ENCODE data around the gene SLC37A1.

SLC37A1 gene

GRCh38 chr21:42568376-42568775, 54.7 kb downstream of the SLC37A1 start:
- DNase-seq (ENCODE audit: extremely low spot score, insufficient read length, low read depth) (no peak), FAIRE-seq (no peak)

- FAIRE-seq (no peak), DNase-seq (ENCODE audit: extremely low spot score, insufficient read length, low read depth) (no peak)
Observed at GRCh38 chr21:42568866-42569731, 55.4 kb downstream of the SLC37A1 start.

GRCh38 chr21:42569732-42570301, 56.2 kb downstream of the SLC37A1 start:
- no peak for FAIRE-seq
- DNase-seq (ENCODE audit: extremely low spot score, insufficient read length, low read depth), result no peak

GRCh38 chr21:42570362-42570761, 56.7 kb downstream of the SLC37A1 start:
- FAIRE-seq, result no peak

GRCh38 chr21:42570841-42571387, 57.3 kb downstream of the SLC37A1 start:
- no peak for FAIRE-seq
- no peak for DNase-seq (ENCODE audit: extremely low spot score, insufficient read length, low read depth)

More at GRCh38 chr21:42570362-42570761, 56.7 kb downstream of the SLC37A1 start:
- no peak for DNase-seq (ENCODE audit: extremely low spot score, insufficient read length, low read depth)

GRCh38 chr21:42571391-42572150, 57.9 kb downstream of the SLC37A1 start:
- no peak for FAIRE-seq
- no peak for DNase-seq (ENCODE audit: extremely low spot score, insufficient read length, low read depth)

GRCh38 chr21:42572906-42573495, 59.3 kb downstream of the SLC37A1 start:
- no peak for DNase-seq (ENCODE audit: extremely low spot score, insufficient read length, low read depth)
- no peak for FAIRE-seq

GRCh38 chr21:42574234-42575027, 60.8 kb downstream of the SLC37A1 start:
- FAIRE-seq (no peak), DNase-seq (ENCODE audit: extremely low spot score, insufficient read length, low read depth) (no peak)

GRCh38 chr21:42575111-42575510, 61.5 kb downstream of the SLC37A1 start:
- FAIRE-seq (no peak), DNase-seq (ENCODE audit: extremely low spot score, insufficient read length, low read depth) (no peak)

GRCh38 chr21:42576639-42577038, 63.0 kb downstream of the SLC37A1 start:
- FAIRE-seq (no peak), DNase-seq (ENCODE audit: extremely low spot score, insufficient read length, low read depth) (no peak)

- no peak for FAIRE-seq
- DNase-seq (ENCODE audit: extremely low spot score, insufficient read length, low read depth), result no peak
Observed at GRCh38 chr21:42578034-42578433, 64.4 kb downstream of the SLC37A1 start.

- DNase-seq (ENCODE audit: extremely low spot score, insufficient read length, low read depth) (no peak), FAIRE-seq (no peak)
Observed at GRCh38 chr21:42578761-42579415, 65.2 kb downstream of the SLC37A1 start.

GRCh38 chr21:42579456-42580075, 65.9 kb downstream of the SLC37A1 start:
- FAIRE-seq, result no peak
- no peak for DNase-seq (ENCODE audit: extremely low spot score, insufficient read length, low read depth)

- DNase-seq (ENCODE audit: extremely low spot score, insufficient read length, low read depth) (no peak), FAIRE-seq (no peak)
Observed at GRCh38 chr21:42580076-42580792, 66.6 kb downstream of the SLC37A1 start.

- FAIRE-seq (no peak), DNase-seq (ENCODE audit: extremely low spot score, insufficient read length, low read depth) (no peak)
Observed at GRCh38 chr21:42580793-42581321, 67.2 kb downstream of the SLC37A1 start.

- DNase-seq (ENCODE audit: extremely low spot score, insufficient read length, low read depth) (no peak), FAIRE-seq (no peak)
Observed at GRCh38 chr21:42581336-42581992, 67.8 kb downstream of the SLC37A1 start.

Measured in GM18507 (cell line).